Fibroblast of gingiva (primary cell): Measurements from ENCODE around the gene SPATC1L.
"Not testable (repeated sequence)": the region's sequence is repeated elsewhere in the genome, so short reads cannot be mapped to it uniquely, and the experiment has no call there.

Experiments used
- DNase-seq: peaks from one replicate; pipeline ENCODE4 v3.0.0-alpha.2; 2011; ENCODE audit warnings: low read depth

SPATC1L gene

GRCh38 chr21:46183910-46184624, at the start of gene SPATC1L:
Gene SPATC1L (minus strand): TSS chr21:46184459. CDS start chr21:46182816, 1,643 bp downstream.
- DNase-seq, result peak; percentile 75

GRCh38 chr21:46229923-46230260, 45.6 kb upstream of the SPATC1L start:
- DNase-seq, result no peak

GRCh38 chr21:46229133-46229922, 45.1 kb upstream of the SPATC1L start:
- no peak for DNase-seq

- DNase-seq, result peak; percentile 99
Measured at GRCh38 chr21:46228345-46229051, 44.2 kb upstream of the SPATC1L start, which contains the start of gene LSS. Gene LSS (minus strand): TSS chr21:46228774. CDS start chr21:46228745, 29 bp downstream.

GRCh38 chr21:46227811-46228344, 43.6 kb upstream of the SPATC1L start:
- no peak for DNase-seq

GRCh38 chr21:46226920-46227599, 42.8 kb upstream of the SPATC1L start:
- peak; percentile 67 for DNase-seq

GRCh38 chr21:46226146-46226545, 41.9 kb upstream of the SPATC1L start:
- DNase-seq, result peak; percentile 19

GRCh38 chr21:46223661-46224060, 39.4 kb upstream of the SPATC1L start:
- not testable (repeated sequence) for DNase-seq

GRCh38 chr21:46223217-46223616, 39.0 kb upstream of the SPATC1L start:
- no peak for DNase-seq

- no peak for DNase-seq
Measured at GRCh38 chr21:46222436-46223116, 38.3 kb upstream of the SPATC1L start.

GRCh38 chr21:46221664-46222435, 37.6 kb upstream of the SPATC1L start:
- no peak for DNase-seq

GRCh38 chr21:46220847-46221246, 36.6 kb upstream of the SPATC1L start:
- no peak for DNase-seq

GRCh38 chr21:46220275-46220810, 36.1 kb upstream of the SPATC1L start:
- DNase-seq, result no peak

- DNase-seq, result no peak
Measured at GRCh38 chr21:46219591-46220239, 35.5 kb upstream of the SPATC1L start.

- DNase-seq, result no peak
Measured at GRCh38 chr21:46218906-46219590, 34.8 kb upstream of the SPATC1L start.

GRCh38 chr21:46217511-46218196, 33.4 kb upstream of the SPATC1L start:
- no peak for DNase-seq

GRCh38 chr21:46216132-46216747, 32.0 kb upstream of the SPATC1L start:
- no peak for DNase-seq
